Neural progenitor cell (in vitro differentiated cells): Measurements from ENCODE around the gene TBC1D9. TPM values are rescaled to one million over a fixed set of nuclear protein-coding genes. Genes with fewer than 3 reads are reported as not detected.
A peak's percentile ranks its signal among the peaks of the same experiment; 100 is the strongest.

Experiments used
- DNase-seq: peaks from one replicate; pipeline ENCODE4 v3.0.0-alpha.2; 2016; ENCODE audit warnings: low spot score
- H2AFZ ChIP-seq: fragments of 200-600 bp; sonication (generic); replicated peaks from 2 replicates; pipeline ENCODE4 v1.6.1; 2016; ENCODE audit warnings: antibody characterized with exemption
- H3F3A ChIP-seq: fragments of 200-600 bp; sonication (generic); 2 replicates; pipeline ENCODE4 v1.6.1; 2016; ENCODE audit warnings: antibody characterized with exemption, low read depth
- H3K27ac ChIP-seq: fragments of 200-600 bp; sonication (generic); 2 replicates; pipeline ENCODE4 v1.5.1; 2016; ENCODE audit warnings: mild to moderate bottlenecking
- H3K27me3 ChIP-seq: fragments of 200-600 bp; sonication (generic); 2 replicates; pipeline ENCODE4 v1.6.1; 2016; ENCODE audit warnings: mild to moderate bottlenecking, moderate library complexity
- H3K36me3 ChIP-seq: fragments of 200-600 bp; sonication (generic); 2 replicates; pipeline ENCODE4 v1.5.1; 2016
- H3K4me1 ChIP-seq: fragments of 200-600 bp; sonication (generic); 2 replicates; pipeline ENCODE4 v1.6.1; 2016; ENCODE audit warnings: mixed run types
- H3K4me2 ChIP-seq: fragments of 200-600 bp; sonication (generic); 2 replicates; pipeline ENCODE4 v1.6.1; 2016
- H3K4me3 ChIP-seq: fragments of 200-600 bp; sonication (generic); 2 replicates; pipeline ENCODE4 v1.5.1; 2016
- H3K79me2 ChIP-seq: fragments of 200-600 bp; sonication (generic); 2 replicates; pipeline ENCODE4 v1.6.1; 2016; ENCODE audit warnings: low read depth
- H3K9ac ChIP-seq: fragments of 200-600 bp; sonication (generic); 2 replicates; pipeline ENCODE4 v1.6.1; 2016
- H3K9me3 ChIP-seq: fragments of 200-600 bp; sonication (generic); 2 replicates; pipeline ENCODE4 v1.5.1; 2016; ENCODE audit warnings: low read depth
- H4K20me1 ChIP-seq: fragments of 200-600 bp; sonication (generic); 2 replicates; pipeline ENCODE4 v1.6.1; 2016; ENCODE audit warnings: low read depth
- H3K27ac Mint-ChIP-seq: 3 replicates; pipeline ENCODE4 v1.8.0; 2021; ENCODE audit warnings: mixed read lengths
- H3K27me3 Mint-ChIP-seq: 2 replicates; pipeline ENCODE4 v1.8.0; 2022; ENCODE audit warnings: low read depth, mild to moderate bottlenecking, inconsistent platforms, moderate library complexity, mixed read lengths; ENCODE audit not compliant: insufficient read depth
- H3K36me3 Mint-ChIP-seq: 3 replicates; pipeline ENCODE4 v1.8.0; 2021; ENCODE audit warnings: mixed read lengths
- H3K4me1 Mint-ChIP-seq: 3 replicates; pipeline ENCODE4 v1.8.0; 2021; ENCODE audit warnings: mixed read lengths
- H3K4me3 Mint-ChIP-seq: 3 replicates; pipeline ENCODE4 v1.8.0; 2021; ENCODE audit warnings: mild to moderate bottlenecking, moderate library complexity, mixed read lengths
- H3K9me3 Mint-ChIP-seq: 3 replicates; pipeline ENCODE4 v1.8.0; 2020; ENCODE audit warnings: mixed read lengths
- EZH2 ChIP-seq: fragments of 200-600 bp; sonication (generic); IDR thresholded peaks from 2 replicates; pipeline ENCODE4 v1.6.1; 2017; ENCODE audit warnings: antibody characterized with exemption, mild to moderate bottlenecking, moderate library complexity
- EZH2phosphoT487 ChIP-seq: fragments of 200-600 bp; sonication (generic); IDR thresholded peaks from 2 replicates; pipeline ENCODE4 v1.6.1; 2017; ENCODE audit warnings: antibody characterized with exemption
- small RNA-seq: library from RNA; depleted of rRNA; stranded (forward); fragments of <200 nt; gene quantifications from one replicate; pipeline ENCODE3, GENCODE V24; 2015
- total RNA-seq: library from RNA; depleted of rRNA; stranded (reverse); fragments of >200 nt; gene quantifications from 2 replicates; pipeline ENCODE4 v1.2.3, GENCODE V29; 2015; ENCODE audit warnings: low replicate concordance
- TF ChIP-seq, protein P1 (sequence below): fragments of 200-600 bp; sonication (generic); IDR thresholded peaks from 2 replicates; pipeline ENCODE4 v1.5.1; 2017; ENCODE audit warnings: antibody characterized with exemption, mild to moderate bottlenecking

Gene TBC1D9
- total RNA-seq, 1 donor from 2014 or later, result 11.3 TPM

DNA sequence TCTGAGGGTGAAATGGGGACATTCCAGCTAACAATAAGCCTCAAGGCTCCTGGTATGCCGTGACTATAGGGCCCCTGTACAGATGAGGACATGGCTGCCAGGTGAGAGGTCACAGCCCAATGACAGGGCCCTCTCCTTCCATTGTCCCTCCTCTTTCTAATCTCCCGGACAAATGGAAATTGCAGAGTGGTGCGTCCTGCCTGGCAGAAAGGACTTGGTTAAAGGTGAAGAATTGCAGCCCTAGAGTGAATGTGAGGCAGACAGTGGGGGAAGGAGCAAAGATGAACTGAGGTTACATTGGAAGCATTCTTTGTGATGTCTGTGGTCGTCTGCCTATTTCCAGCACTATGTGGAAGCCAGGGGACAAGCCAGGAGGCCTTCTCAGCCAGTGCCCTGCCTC, 180.7 kb downstream of the TBC1D9 start:
- no peaks in the 10 kb centered on the region for H3K79me2 ChIP-seq
- H3K4me1 ChIP-seq, result peaks cover 7% of the 10 kb centered on the region
- DNase-seq, result peak; percentile 46
- H3K4me3 ChIP-seq, result no peak overlapping the region
- Mint-ChIP-seq H3K27ac (no peak overlapping the region), H3K9me3 (peaks cover 9% of the 10 kb centered on the region), H3K36me3 (no peaks in the 10 kb centered on the region), H3K27me3 (peaks cover 9% of the 10 kb centered on the region), H3K4me3 (no peak overlapping the region), H3K4me1 (peaks cover 4% of the 10 kb centered on the region)
- no peak for TF ChIP-seq EZH2phosphoT487
- TF ChIP-seq, protein P1, sequence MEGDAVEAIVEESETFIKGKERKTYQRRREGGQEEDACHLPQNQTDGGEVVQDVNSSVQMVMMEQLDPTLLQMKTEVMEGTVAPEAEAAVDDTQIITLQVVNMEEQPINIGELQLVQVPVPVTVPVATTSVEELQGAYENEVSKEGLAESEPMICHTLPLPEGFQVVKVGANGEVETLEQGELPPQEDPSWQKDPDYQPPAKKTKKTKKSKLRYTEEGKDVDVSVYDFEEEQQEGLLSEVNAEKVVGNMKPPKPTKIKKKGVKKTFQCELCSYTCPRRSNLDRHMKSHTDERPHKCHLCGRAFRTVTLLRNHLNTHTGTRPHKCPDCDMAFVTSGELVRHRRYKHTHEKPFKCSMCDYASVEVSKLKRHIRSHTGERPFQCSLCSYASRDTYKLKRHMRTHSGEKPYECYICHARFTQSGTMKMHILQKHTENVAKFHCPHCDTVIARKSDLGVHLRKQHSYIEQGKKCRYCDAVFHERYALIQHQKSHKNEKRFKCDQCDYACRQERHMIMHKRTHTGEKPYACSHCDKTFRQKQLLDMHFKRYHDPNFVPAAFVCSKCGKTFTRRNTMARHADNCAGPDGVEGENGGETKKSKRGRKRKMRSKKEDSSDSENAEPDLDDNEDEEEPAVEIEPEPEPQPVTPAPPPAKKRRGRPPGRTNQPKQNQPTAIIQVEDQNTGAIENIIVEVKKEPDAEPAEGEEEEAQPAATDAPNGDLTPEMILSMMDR, result no peak
- no peak for TF ChIP-seq EZH2
- no peaks in the 10 kb centered on the region for H3F3A ChIP-seq
- H2AFZ ChIP-seq, result no peak overlapping the region
- no peak overlapping the region for H3K9ac ChIP-seq
- H3K36me3 ChIP-seq, result no peaks in the 10 kb centered on the region
- no peak overlapping the region for H3K4me2 ChIP-seq
- no peaks in the 10 kb centered on the region for H3K9me3 ChIP-seq
- H3K27ac ChIP-seq, result no peak overlapping the region
- no peaks in the 10 kb centered on the region for H4K20me1 ChIP-seq
- H3K27me3 ChIP-seq, result peaks cover 55% of the 10 kb centered on the region

DNA sequence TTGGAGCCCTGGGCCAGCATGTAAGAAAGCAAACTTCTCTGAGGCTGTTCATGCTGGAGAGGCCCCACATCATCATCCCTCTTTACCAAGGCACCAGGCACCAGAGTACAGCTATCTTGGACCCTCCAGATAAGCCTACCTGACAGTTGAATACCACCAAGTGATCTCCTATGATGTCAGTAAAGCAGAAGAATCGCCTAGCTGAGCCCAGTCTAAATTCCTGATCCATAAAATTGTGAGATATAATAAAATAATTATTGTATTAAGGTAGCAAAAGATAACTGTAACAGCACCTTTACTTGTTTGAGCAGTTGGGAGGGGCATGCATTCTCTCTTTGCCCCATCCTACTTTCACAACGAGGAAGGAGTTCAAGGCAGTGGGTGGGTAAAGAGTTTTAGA, 184.6 kb downstream of the TBC1D9 start:
- Mint-ChIP-seq H3K27me3 (peaks cover 39% of the 10 kb centered on the region), H3K27ac (no peak overlapping the region), H3K4me1 (peaks cover 19% of the 10 kb centered on the region), H3K4me3 (no peak overlapping the region), H3K36me3 (no peaks in the 10 kb centered on the region), H3K9me3 (peaks cover 10% of the 10 kb centered on the region)
- Histone ChIP-seq H3K4me3 (no peak overlapping the region), H3K27ac (no peak overlapping the region), H3K27me3 (peaks cover 62% of the 10 kb centered on the region), H3K36me3 (no peaks in the 10 kb centered on the region), H4K20me1 (peaks cover 13% of the 10 kb centered on the region), H2AFZ (no peak overlapping the region), H3K9ac (no peak overlapping the region), H3K9me3 (no peaks in the 10 kb centered on the region), H3K4me1 (peaks cover 18% of the 10 kb centered on the region), H3K79me2 (no peaks in the 10 kb centered on the region), H3K4me2 (no peak overlapping the region), H3F3A (peaks cover 12% of the 10 kb centered on the region)
- no peak for DNase-seq
- no peak for TF ChIP-seq EZH2phosphoT487
- TF ChIP-seq EZH2, result no peak
- TF ChIP-seq, protein P1, result no peak

Small RNAs within 50 kb of the gene (small RNA-seq; reads per million reads assigned to genes)
- gene AC108019.1, result not detected
- gene RF00019, result not detected
- gene RN7SL152P, result not detected
- not detected for gene RNY1P14

Other genes with a start within 250 kb of the TBC1D9 start
- 66.1 and 128 TPM in 2 replicates for gene ELMOD2, start 232.2 kb downstream of the TBC1D9 start, total RNA-seq
- gene UCP1, start 187.4 kb downstream of the TBC1D9 start, total RNA-seq, result 0.28 TPM in 1 of 2 replicates, not detected in the other